ENCODE measurements around the gene C2orf66.

Gene C2orf66

DNA sequence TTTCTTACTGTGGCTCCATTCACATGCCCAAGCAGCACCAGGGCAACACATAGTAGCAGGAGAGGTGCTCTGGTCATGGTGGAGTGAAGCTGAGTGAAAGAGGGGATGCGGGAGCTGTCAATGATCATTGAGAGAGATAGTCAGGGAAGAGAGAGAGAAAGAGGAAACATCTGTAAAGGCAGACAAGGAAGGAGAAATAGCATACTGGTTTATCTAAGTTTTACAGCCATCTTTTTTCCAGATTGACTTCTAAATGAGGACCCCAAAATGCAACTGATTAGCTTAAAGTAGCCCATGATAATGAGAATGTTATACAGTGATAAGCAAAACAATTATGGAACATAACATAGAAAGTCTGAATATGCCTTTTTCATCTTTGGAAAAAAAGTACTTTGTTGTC, at the start of gene C2orf66:
Gene C2orf66 (minus strand): TSS at position 96 of the 400 bp plus-strand sequence. CDS start 19 bp downstream, at position 77.
- TF ChIP-seq, protein P1, sequence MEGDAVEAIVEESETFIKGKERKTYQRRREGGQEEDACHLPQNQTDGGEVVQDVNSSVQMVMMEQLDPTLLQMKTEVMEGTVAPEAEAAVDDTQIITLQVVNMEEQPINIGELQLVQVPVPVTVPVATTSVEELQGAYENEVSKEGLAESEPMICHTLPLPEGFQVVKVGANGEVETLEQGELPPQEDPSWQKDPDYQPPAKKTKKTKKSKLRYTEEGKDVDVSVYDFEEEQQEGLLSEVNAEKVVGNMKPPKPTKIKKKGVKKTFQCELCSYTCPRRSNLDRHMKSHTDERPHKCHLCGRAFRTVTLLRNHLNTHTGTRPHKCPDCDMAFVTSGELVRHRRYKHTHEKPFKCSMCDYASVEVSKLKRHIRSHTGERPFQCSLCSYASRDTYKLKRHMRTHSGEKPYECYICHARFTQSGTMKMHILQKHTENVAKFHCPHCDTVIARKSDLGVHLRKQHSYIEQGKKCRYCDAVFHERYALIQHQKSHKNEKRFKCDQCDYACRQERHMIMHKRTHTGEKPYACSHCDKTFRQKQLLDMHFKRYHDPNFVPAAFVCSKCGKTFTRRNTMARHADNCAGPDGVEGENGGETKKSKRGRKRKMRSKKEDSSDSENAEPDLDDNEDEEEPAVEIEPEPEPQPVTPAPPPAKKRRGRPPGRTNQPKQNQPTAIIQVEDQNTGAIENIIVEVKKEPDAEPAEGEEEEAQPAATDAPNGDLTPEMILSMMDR (IDR thresholded peaks at IDR 0.05; ENCODE audit: insufficient read depth, low read depth, low read length, missing control alignments): no peak
- no peak within 1 kb of the TSS for H3K4me3 ChIP-seq (ENCODE audit: low read depth, low read length)
- no peak for DNase-seq (ENCODE audit: low read depth)

DNA sequence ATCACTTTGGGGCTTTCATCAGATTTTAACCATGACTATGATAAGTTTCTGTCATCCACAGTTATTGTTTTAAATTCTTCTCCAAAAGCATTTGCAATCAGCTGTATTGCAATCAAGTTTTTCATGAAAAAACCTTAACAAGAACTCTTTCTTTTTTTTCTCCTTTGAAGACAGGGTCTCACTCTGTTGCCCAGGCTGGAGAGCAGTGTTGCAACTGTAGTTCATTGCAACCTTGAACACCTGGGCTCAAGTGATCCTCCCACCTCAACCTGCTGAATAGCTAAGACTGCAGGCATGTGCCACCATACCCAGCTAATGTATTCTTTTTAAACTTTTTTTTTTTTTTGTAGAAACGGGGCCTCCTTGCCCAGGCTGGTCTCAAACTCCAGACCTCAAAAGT, 45.5 kb upstream of the C2orf66 start:
- no peak for DNase-seq (ENCODE audit: low read depth)
- no peak overlapping the region for H3K4me3 ChIP-seq (ENCODE audit: low read depth, low read length)
- TF ChIP-seq, protein P1 (IDR thresholded peaks at IDR 0.05; ENCODE audit: insufficient read depth, low read depth, low read length, missing control alignments): no peak

DNA sequence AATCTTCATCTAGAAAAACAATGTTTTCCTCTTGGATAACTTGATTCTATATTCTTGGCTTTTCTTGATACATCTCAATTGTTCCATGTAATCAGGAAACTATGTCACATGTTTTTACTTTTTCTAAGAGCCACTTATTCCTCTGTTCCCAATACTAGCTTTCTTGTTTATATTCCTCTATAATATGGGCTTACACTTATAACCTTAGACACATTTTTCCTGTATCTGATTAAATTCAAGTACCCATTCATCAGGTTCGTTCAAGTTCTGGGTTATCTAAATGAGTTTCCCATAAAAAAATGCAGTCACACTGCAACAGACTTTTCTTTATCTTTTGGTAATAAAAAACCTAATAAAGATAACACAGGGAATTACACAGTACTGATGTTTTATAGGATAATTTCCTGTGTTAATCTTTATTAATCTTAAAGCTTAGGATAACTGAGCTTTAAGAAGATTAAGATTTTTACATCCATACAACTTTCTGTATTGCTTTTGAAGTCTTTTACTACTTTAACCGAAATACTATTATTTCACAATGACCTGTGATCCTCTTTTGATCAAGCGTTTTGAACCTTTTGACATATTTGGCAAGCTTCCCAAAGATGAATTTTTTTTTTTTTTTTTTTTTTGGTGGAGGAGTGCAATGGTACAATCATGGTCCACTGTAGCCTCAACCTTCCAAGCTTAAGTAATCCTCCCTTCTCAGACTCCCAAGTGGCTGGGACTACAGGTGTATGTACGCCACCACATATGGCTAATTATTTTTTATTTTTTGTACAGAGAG, 44.3 kb upstream of the C2orf66 start:
- DNase-seq (ENCODE audit: low read depth): no peak
- TF ChIP-seq, protein P1 (IDR thresholded peaks at IDR 0.05; ENCODE audit: insufficient read depth, low read depth, low read length, missing control alignments): no peak
- no peak overlapping the region for H3K4me3 ChIP-seq (ENCODE audit: low read depth, low read length)

DNA sequence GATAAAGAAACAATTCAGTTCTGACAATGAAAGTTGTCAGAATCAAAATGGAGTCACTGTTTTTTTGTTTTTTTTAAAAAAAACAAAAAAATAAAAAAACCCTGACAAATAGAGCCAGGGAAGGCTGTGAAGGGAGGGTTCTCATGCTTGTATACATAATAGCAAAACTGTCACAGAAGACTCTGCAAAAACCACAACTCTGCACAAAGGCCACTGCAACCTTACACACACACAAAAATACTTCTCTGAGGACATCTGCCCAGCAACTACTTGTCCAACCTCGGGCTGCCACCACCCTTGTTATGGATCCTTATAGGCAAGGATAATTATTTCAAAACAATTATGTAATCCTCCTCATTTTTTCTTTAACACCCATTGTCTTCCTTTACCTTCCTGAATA, 41.9 kb upstream of the C2orf66 start:
- peak; percentile 8 for DNase-seq (ENCODE audit: low read depth)
- no peak overlapping the region for H3K4me3 ChIP-seq (ENCODE audit: low read depth, low read length)
- TF ChIP-seq, protein P1 (IDR thresholded peaks at IDR 0.05; ENCODE audit: insufficient read depth, low read depth, low read length, missing control alignments): no peak

DNA sequence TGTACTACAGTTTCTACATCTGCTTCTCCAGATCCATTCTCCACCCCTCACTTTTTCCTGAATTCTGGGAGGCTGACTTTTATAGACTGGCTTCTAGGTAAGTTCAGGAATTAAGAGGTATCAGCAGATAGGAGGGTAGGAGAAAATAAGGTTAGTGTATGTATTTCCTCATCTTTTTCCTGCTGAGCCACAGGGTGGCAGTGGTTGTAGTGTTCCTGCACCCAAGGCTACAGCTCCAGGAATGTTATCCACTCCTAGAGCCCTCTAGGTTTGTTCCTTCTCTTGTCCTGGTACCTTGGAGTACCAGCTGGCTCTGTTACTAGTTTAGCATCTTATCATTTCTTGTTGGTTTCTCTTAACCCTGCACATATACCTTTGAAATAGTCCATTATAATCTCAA, 40.7 kb upstream of the C2orf66 start:
- no peak for DNase-seq (ENCODE audit: low read depth)
- TF ChIP-seq, protein P1 (IDR thresholded peaks at IDR 0.05; ENCODE audit: insufficient read depth, low read depth, low read length, missing control alignments): peak; percentile 10
- no peak overlapping the region for H3K4me3 ChIP-seq (ENCODE audit: low read depth, low read length)

DNA sequence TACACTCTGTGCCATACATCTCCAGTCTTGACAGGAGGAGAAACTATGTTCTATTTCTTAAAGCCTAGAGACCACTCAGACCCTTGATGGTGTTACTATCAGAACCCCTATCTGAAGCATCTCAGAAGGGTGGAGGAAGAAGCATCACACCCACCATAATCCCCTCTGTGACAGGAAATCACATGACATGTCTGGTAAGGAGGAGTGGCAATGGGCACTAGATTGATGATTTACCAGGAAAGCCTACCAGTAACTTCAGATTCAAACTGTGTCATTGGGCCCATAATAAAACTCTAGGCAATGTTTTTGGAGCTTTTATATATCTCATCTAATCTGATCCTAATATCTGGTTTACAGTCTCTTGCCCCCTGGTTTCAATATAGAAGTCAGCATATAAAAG, 37.1 kb upstream of the C2orf66 start:
- no peak overlapping the region for H3K4me3 ChIP-seq (ENCODE audit: low read depth, low read length)
- DNase-seq (ENCODE audit: low read depth): no peak
- TF ChIP-seq, protein P1 (IDR thresholded peaks at IDR 0.05; ENCODE audit: insufficient read depth, low read depth, low read length, missing control alignments): no peak

DNA sequence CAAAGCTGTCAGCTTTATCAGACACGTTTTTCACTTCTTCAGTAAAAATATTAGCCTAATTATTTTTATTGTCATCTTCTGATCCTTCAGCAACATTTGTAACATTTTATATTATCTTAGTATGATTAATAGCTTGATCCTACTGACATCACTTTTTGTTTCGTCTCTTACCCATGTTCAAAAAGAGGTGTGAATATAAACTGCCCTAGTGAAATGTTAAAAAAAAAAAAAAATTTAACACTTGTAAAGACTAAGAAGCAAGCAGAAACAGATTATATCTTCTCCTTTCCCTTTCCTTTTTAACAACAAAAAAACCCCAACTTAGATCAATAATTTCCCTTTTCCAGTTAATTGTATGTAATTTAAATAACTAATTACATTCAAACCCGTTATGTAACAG, 36.2 kb upstream of the C2orf66 start:
- H3K4me3 ChIP-seq (ENCODE audit: low read depth, low read length): no peak overlapping the region
- TF ChIP-seq, protein P1 (IDR thresholded peaks at IDR 0.05; ENCODE audit: insufficient read depth, low read depth, low read length, missing control alignments): no peak
- no peak for DNase-seq (ENCODE audit: low read depth)

All from GM12865 (cell line).